SK-N-SH treated with all-trans-retinoic acid at 6 μM for 48 hours (cell line): ENCODE data around the gene IL24.

Experiments
- ATAC-seq: fragments of 200-7000 bp; cut with Tn5 transposase; 3 replicates; pipeline ENCODE4 v1.9.1; 2020; ENCODE audit warnings: mild to moderate bottlenecking, moderate library complexity
- ARNTL ChIP-seq: fragments of 450-650 bp; formaldehyde crosslinking; IDR thresholded peaks from 2 replicates; pipeline ENCODE4 v1.5.0; 2020; ENCODE audit warnings: low read depth, mild to moderate bottlenecking, moderate library complexity, borderline replicate concordance
- BACH2 ChIP-seq: fragments of 250-450 bp; sonication (Bioruptor Pico); IDR thresholded peaks from 2 replicates; pipeline ENCODE4 v1.9.0; 2021; ENCODE audit warnings: mild to moderate bottlenecking, borderline replicate concordance
- CREB5 ChIP-seq: fragments of 250-450 bp; sonication (Bioruptor Pico); IDR thresholded peaks from 2 replicates; pipeline ENCODE4 v1.5.1; 2020; ENCODE audit warnings: low read depth, mild to moderate bottlenecking, moderate library complexity
- CSDC2 ChIP-seq: fragments of 250-450 bp; sonication (Bioruptor Pico); IDR thresholded peaks from 2 replicates; pipeline ENCODE4 v1.5.0; 2020; ENCODE audit warnings: mild to moderate bottlenecking, moderate library complexity
- ESRRG ChIP-seq: fragments of 250-450 bp; sonication (Bioruptor Pico); IDR thresholded peaks from 2 replicates; pipeline ENCODE4 v1.6.1; 2021; ENCODE audit warnings: mild to moderate bottlenecking
- GLIS3 ChIP-seq: fragments of 250-450 bp; sonication (Bioruptor Pico); IDR thresholded peaks from 2 replicates; pipeline ENCODE4 v1.5.0; 2020; ENCODE audit warnings: mild to moderate bottlenecking, moderate library complexity
- ISL1 ChIP-seq: fragments of 250-450 bp; sonication (Bioruptor Pico); IDR thresholded peaks from 2 replicates; pipeline ENCODE4 v2.1.2; 2022; ENCODE audit warnings: mild to moderate bottlenecking, moderate library complexity
- OSR1 ChIP-seq: fragments of 250-450 bp; sonication (Bioruptor Pico); IDR thresholded peaks from 2 replicates; pipeline ENCODE4 v1.8.0; 2022; ENCODE audit warnings: moderate library complexity, mild to moderate bottlenecking, inconsistent platforms
- POU6F1 ChIP-seq: fragments of 250-450 bp; sonication (Bioruptor Pico); IDR thresholded peaks from 2 replicates; pipeline ENCODE4 v1.8.0; 2021; ENCODE audit warnings: low read depth, mild to moderate bottlenecking, moderate library complexity, borderline replicate concordance
- PPARA ChIP-seq: fragments of 250-450 bp; sonication (Bioruptor Pico); IDR thresholded peaks from 2 replicates; pipeline ENCODE4 v1.5.0; 2020; ENCODE audit warnings: mild to moderate bottlenecking, borderline replicate concordance
- RARB ChIP-seq: fragments of 250-450 bp; sonication (Bioruptor Pico); IDR thresholded peaks from 2 replicates; pipeline ENCODE4 v1.8.0; 2021; ENCODE audit warnings: mild to moderate bottlenecking, moderate library complexity
- SNAI2 ChIP-seq: fragments of 250-450 bp; sonication (Bioruptor Pico); IDR thresholded peaks from 2 replicates; pipeline ENCODE4 v1.5.0; 2020; ENCODE audit warnings: mild to moderate bottlenecking, moderate library complexity
- TCF4 ChIP-seq: fragments of 250-450 bp; sonication (Bioruptor Pico); IDR thresholded peaks from 2 replicates; pipeline ENCODE4 v1.8.0; 2021; ENCODE audit warnings: mild to moderate bottlenecking, moderate library complexity, borderline replicate concordance
- TOX ChIP-seq: fragments of 250-450 bp; sonication (Bioruptor Pico); IDR thresholded peaks from 2 replicates; pipeline ENCODE4 v1.8.0; 2021; ENCODE audit warnings: mild to moderate bottlenecking, moderate library complexity, borderline replicate concordance
- TSHZ2 ChIP-seq: fragments of 250-450 bp; sonication (Bioruptor Pico); IDR thresholded peaks from 2 replicates; pipeline ENCODE4 v1.5.0; 2020; ENCODE audit warnings: mild to moderate bottlenecking, moderate library complexity
- ZC3H10 ChIP-seq: fragments of 250-450 bp; sonication (Bioruptor Pico); IDR thresholded peaks from 2 replicates; pipeline ENCODE4 v1.5.1; 2021; ENCODE audit warnings: mild to moderate bottlenecking, moderate library complexity
- ZFP3 ChIP-seq: fragments of 250-450 bp; sonication (Bioruptor Pico); IDR thresholded peaks from 2 replicates; pipeline ENCODE4 v1.5.0; 2020; ENCODE audit warnings: mild to moderate bottlenecking, moderate library complexity
- ZFP30 ChIP-seq: fragments of 450-650 bp; formaldehyde crosslinking; IDR thresholded peaks from 2 replicates; pipeline ENCODE4 v1.5.0; 2022; ENCODE audit warnings: mild to moderate bottlenecking, moderate library complexity
- ZNF565 ChIP-seq: fragments of 450-650 bp; formaldehyde crosslinking; conservative IDR thresholded peaks from 2 replicates; pipeline ENCODE4 v1.5.0; 2020; ENCODE audit warnings: low read depth, mild to moderate bottlenecking, moderate library complexity
- ZNF70 ChIP-seq: fragments of 450-650 bp; formaldehyde crosslinking; IDR thresholded peaks from 2 replicates; pipeline ENCODE4 v1.5.0; 2020; ENCODE audit warnings: mild to moderate bottlenecking, moderate library complexity
- ZNF8 ChIP-seq: fragments of 450-650 bp; formaldehyde crosslinking; IDR thresholded peaks from 2 replicates; pipeline ENCODE4 v1.5.0; 2020; ENCODE audit warnings: mild to moderate bottlenecking, moderate library complexity
- TF ChIP-seq, protein P1 (sequence below): fragments of 250-450 bp; sonication (Bioruptor Pico); IDR thresholded peaks from 2 replicates; pipeline ENCODE4 v1.8.0; 2020; ENCODE audit warnings: mild to moderate bottlenecking, moderate library complexity, borderline replicate concordance
- TF ChIP-seq, protein P2 (sequence below): fragments of 250-450 bp; sonication (Bioruptor Pico); IDR thresholded peaks from 2 replicates; pipeline ENCODE4 v1.5.1; 2021; ENCODE audit warnings: mild to moderate bottlenecking, moderate library complexity

The IL24 gene

DNA sequence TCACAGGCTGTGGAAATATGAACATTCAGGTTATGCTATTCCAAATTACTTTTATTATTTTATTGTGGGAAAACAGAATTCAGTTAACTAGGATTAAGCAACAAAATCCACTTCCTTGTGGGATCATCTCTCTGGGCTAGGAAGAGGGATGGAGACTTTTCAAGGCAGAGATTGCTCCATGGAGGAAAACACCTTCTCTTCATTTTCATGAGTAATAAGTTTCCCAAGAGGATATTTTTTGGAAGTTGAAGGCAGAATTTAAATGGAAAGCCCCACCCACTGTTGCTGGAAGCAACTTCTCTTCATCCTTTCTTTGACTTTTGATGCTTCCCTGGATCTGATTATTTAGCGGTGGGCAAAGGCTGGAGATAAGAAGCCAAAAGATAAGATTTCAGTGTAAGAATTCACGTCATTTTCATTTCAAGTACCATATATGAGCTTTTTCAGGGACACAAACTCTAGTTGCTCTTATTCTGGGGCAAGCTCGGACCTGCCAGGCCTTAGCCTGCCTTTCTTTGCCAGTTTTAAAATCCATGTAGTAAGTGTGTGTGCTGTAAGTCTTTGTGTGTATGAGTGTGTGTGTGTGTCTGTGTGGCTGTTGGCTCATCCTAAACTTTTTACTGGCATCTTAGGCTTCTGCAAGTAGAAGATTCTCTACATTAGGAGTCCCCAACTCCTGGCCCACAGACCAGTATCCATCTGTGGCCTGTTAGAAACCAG, 11.7 kb upstream of the IL24 start:
- TF ChIP-seq ZFP3 (CRISPR knock-in tag) (no peak), TOX (CRISPR knock-in tag) (no peak)
- no peak for ATAC-seq

DNA sequence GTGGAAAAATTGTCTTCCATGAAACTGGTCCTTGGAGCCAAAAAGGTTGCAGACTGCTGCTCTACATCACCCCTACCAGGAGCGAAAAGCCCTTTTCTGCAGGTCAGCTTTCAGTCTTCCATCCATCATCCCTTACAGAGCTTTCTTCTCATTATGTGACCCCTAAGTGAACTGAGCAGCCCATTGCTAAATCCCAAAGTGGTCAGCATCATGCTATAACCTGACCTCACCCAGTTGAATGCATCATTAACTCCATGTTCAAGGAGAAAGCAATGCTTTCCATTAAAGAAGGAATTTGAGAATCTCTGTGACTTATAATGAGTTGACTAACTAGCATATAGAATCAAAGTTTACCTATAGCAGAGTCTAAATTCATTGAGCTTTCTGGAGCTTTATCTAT, 10.4 kb upstream of the IL24 start:
- ATAC-seq: no peak
- TF ChIP-seq ZFP30 (CRISPR knock-in tag): no peak
- TF ChIP-seq GLIS3 (CRISPR knock-in tag): no peak
- TF ChIP-seq ZNF565 (CRISPR knock-in tag): no peak
- TF ChIP-seq ESRRG: no peak
- no peak for TF ChIP-seq POU6F1 (CRISPR knock-in tag)
- TF ChIP-seq ZNF8 (CRISPR knock-in tag): no peak
- TF ChIP-seq RARB (CRISPR knock-in tag): no peak
- TF ChIP-seq ZC3H10 (CRISPR knock-in tag): no peak
- TF ChIP-seq ISL1 (CRISPR knock-in tag): no peak
- TF ChIP-seq TSHZ2 (CRISPR knock-in tag): no peak
- TF ChIP-seq TOX (CRISPR knock-in tag): no peak
- no peak for TF ChIP-seq ZNF70 (CRISPR knock-in tag)
- no peak for TF ChIP-seq TCF4 (CRISPR knock-in tag)
- no peak for TF ChIP-seq ZFP3 (CRISPR knock-in tag)
- no peak for TF ChIP-seq BACH2 (CRISPR knock-in tag)
- no peak for TF ChIP-seq CREB5 (CRISPR knock-in tag)
- TF ChIP-seq PPARA (CRISPR knock-in tag): no peak

DNA sequence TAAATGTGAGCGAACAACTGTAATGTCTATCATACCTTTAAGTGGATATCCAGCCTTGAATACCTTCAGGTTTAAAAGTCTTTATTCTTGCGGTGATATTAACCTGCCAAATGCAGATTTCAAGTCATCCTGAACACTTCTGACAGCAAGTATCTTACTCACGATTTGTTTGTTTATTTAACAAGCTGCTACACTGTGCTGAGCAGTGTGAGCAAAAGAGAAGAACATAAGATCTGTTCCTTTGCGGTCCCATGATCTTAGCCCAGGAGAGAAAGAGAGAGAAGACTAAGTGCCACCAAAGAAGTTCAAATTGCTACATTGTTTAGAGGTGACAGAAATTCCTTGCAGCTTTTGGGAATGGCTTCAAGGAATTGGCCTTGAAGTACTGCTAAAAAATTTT, 9.5 kb upstream of the IL24 start:
- no peak for ATAC-seq
- TF ChIP-seq, protein P1, sequence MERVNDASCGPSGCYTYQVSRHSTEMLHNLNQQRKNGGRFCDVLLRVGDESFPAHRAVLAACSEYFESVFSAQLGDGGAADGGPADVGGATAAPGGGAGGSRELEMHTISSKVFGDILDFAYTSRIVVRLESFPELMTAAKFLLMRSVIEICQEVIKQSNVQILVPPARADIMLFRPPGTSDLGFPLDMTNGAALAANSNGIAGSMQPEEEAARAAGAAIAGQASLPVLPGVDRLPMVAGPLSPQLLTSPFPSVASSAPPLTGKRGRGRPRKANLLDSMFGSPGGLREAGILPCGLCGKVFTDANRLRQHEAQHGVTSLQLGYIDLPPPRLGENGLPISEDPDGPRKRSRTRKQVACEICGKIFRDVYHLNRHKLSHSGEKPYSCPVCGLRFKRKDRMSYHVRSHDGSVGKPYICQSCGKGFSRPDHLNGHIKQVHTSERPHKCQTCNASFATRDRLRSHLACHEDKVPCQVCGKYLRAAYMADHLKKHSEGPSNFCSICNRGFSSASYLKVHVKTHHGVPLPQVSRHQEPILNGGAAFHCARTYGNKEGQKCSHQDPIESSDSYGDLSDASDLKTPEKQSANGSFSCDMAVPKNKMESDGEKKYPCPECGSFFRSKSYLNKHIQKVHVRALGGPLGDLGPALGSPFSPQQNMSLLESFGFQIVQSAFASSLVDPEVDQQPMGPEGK (CRISPR knock-in tag): no peak
- TF ChIP-seq SNAI2 (CRISPR knock-in tag): no peak
- no peak for TF ChIP-seq ZFP3 (CRISPR knock-in tag)
- TF ChIP-seq GLIS3 (CRISPR knock-in tag): no peak
- TF ChIP-seq OSR1 (CRISPR knock-in tag): no peak
- no peak for TF ChIP-seq ISL1 (CRISPR knock-in tag)
- TF ChIP-seq POU6F1 (CRISPR knock-in tag): no peak
- no peak for TF ChIP-seq ZNF8 (CRISPR knock-in tag)
- TF ChIP-seq CSDC2 (CRISPR knock-in tag): no peak
- no peak for TF ChIP-seq ZNF565 (CRISPR knock-in tag)
- TF ChIP-seq TOX (CRISPR knock-in tag): no peak
- no peak for TF ChIP-seq ESRRG
- TF ChIP-seq BACH2 (CRISPR knock-in tag): no peak
- TF ChIP-seq ARNTL (CRISPR knock-in tag): no peak
- no peak for TF ChIP-seq PPARA (CRISPR knock-in tag)
- TF ChIP-seq, protein P2, sequence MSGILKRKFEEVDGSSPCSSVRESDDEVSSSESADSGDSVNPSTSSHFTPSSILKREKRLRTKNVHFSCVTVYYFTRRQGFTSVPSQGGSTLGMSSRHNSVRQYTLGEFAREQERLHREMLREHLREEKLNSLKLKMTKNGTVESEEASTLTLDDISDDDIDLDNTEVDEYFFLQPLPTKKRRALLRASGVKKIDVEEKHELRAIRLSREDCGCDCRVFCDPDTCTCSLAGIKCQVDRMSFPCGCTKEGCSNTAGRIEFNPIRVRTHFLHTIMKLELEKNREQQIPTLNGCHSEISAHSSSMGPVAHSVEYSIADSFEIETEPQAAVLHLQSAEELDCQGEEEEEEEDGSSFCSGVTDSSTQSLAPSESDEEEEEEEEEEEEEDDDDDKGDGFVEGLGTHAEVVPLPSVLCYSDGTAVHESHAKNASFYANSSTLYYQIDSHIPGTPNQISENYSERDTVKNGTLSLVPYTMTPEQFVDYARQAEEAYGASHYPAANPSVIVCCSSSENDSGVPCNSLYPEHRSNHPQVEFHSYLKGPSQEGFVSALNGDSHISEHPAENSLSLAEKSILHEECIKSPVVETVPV (CRISPR knock-in tag): no peak
- TF ChIP-seq CREB5 (CRISPR knock-in tag): no peak
- no peak for TF ChIP-seq ZC3H10 (CRISPR knock-in tag)
- TF ChIP-seq ZNF70 (CRISPR knock-in tag): no peak
